Femur (tissue), 1 donor: Measurements from ENCODE around the gene RCAN3.
A peak's percentile ranks its signal among the peaks of the same experiment; 100 is the strongest.

Source experiments
- DNase-seq: peaks from one replicate; pipeline ENCODE4 v3.0.0-alpha.2; 2017

RCAN3 gene

GRCh38 chr1:24586119-24586518 is 83.5 kb downstream of the RCAN3 start:
- DNase-seq: no peak

GRCh38 chr1:24586970-24587820 is 84.6 kb downstream of the RCAN3 start:
- peak; percentile 24 for DNase-seq

GRCh38 chr1:24588573-24588972 is 85.9 kb downstream of the RCAN3 start:
- DNase-seq: no peak

GRCh38 chr1:24589200-24589599 is 86.6 kb downstream of the RCAN3 start:
- no peak for DNase-seq
